ENCODE data around the gene SEMA4B. TPM values are rescaled to one million over a fixed set of nuclear protein-coding genes. Genes with fewer than 3 reads are reported as not detected.

SEMA4B gene
- total and polyA plus RNA-seq, 5 donors from 2014 or later: 5.1 to 20.2 (median 7.2) TPM

DNA sequence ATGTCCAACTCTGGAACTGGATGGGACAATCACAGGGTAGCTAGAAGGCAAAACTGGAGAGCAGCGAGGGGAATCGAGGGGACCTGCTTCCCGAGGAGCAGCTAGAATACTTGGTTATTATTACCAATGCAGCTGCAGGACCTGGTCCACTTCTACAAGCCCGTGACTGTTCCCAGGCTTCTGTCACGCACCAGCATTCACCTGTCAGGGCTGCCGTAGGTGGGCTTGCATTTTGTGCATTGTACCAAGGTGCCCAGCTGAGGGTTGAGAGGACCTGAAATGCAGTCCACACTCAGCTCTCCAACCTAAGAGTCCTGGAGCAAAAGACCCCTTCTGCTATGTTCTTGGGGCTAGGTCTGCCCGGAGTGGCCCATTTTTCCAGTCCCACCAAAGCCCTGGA, 2.3 kb downstream of the SEMA4B start:
- Histone ChIP-seq H3K4me1 (ENCODE audit: control insufficient read depth, insufficient read depth, low read length, poor library complexity, severe bottlenecking) (peaks cover 25% of the 10 kb centered on the region), H3K9me3 (ENCODE audit: control insufficient read depth in 2 of 2, low read length in 2 of 2) (no peaks in the 10 kb centered on the region), H3K4me3 (ENCODE audit: low read depth, low read length) (no peak overlapping the region), H3K27me3 (ENCODE audit: control insufficient read depth, insufficient read depth, low read length) (no peaks in the 10 kb centered on the region), H3K27ac (ENCODE audit: insufficient read depth, low read length, poor library complexity, severe bottlenecking) (no peak overlapping the region), H3K36me3 (ENCODE audit: control insufficient read depth, insufficient read depth, low read length) (no peaks in the 10 kb centered on the region)
- no peaks in the 10 kb centered on the region for H3K27me3 Mint-ChIP-seq
- H3K4me3 Mint-ChIP-seq: peak overlapping the region; percentile 7 to 99 (median 90)
- DNase-seq: no peak
- no peaks in the 10 kb centered on the region for H3K9me3 Mint-ChIP-seq
- peaks cover 5% of the 10 kb centered on the region for H3K36me3 Mint-ChIP-seq
- no peak overlapping the region for H3K27ac Mint-ChIP-seq
- ATAC-seq (ENCODE audit: low read depth in 2 of 2): no peak
- peaks cover 0 to 30% (median 14%) of the 10 kb centered on the region in 4 donors for H3K4me1 Mint-ChIP-seq

DNA sequence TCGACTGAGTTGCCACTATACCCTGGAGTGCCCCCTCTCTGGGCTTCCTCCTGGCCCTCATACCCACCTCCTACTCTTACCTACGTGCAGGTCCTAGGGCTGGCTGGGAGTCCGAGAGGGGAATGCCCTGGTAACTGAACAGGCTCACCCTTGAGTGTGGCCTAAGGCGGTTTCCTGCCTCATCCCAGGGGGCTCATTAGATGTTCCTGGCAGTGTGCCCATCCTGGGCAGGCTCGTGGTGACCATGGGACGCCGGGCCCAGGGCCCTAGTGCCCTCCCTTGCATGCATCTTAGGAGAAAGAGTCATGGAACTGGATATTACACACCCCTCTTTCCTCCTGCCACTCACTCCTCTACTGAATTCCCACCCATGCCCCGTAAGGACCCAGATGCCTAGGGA, 2.8 kb downstream of the SEMA4B start:
- H3K9me3 Mint-ChIP-seq: no peaks in the 10 kb centered on the region
- H3K4me1 Mint-ChIP-seq: peaks cover 0 to 32% (median 15%) of the 10 kb centered on the region in 4 donors
- Histone ChIP-seq H3K4me3 (ENCODE audit: low read depth, low read length) (no peak overlapping the region), H3K4me1 (ENCODE audit: control insufficient read depth, insufficient read depth, low read length, poor library complexity, severe bottlenecking) (peaks cover 25% of the 10 kb centered on the region), H3K9me3 (ENCODE audit: control insufficient read depth in 2 of 2, low read length in 2 of 2) (no peaks in the 10 kb centered on the region), H3K27me3 (ENCODE audit: control insufficient read depth, insufficient read depth, low read length) (no peaks in the 10 kb centered on the region), H3K36me3 (ENCODE audit: control insufficient read depth, insufficient read depth, low read length) (no peaks in the 10 kb centered on the region), H3K27ac (ENCODE audit: insufficient read depth, low read length, poor library complexity, severe bottlenecking) (no peak overlapping the region)
- ATAC-seq (ENCODE audit: low read depth in 2 of 2) (no peak), DNase-seq (no peak)
- H3K27me3 Mint-ChIP-seq: no peaks in the 10 kb centered on the region
- H3K36me3 Mint-ChIP-seq: peaks cover 5% of the 10 kb centered on the region
- H3K27ac Mint-ChIP-seq: no peak overlapping the region
- H3K4me3 Mint-ChIP-seq: peak overlapping the region in 2 of 4 donors; percentile 7 to 72

DNA sequence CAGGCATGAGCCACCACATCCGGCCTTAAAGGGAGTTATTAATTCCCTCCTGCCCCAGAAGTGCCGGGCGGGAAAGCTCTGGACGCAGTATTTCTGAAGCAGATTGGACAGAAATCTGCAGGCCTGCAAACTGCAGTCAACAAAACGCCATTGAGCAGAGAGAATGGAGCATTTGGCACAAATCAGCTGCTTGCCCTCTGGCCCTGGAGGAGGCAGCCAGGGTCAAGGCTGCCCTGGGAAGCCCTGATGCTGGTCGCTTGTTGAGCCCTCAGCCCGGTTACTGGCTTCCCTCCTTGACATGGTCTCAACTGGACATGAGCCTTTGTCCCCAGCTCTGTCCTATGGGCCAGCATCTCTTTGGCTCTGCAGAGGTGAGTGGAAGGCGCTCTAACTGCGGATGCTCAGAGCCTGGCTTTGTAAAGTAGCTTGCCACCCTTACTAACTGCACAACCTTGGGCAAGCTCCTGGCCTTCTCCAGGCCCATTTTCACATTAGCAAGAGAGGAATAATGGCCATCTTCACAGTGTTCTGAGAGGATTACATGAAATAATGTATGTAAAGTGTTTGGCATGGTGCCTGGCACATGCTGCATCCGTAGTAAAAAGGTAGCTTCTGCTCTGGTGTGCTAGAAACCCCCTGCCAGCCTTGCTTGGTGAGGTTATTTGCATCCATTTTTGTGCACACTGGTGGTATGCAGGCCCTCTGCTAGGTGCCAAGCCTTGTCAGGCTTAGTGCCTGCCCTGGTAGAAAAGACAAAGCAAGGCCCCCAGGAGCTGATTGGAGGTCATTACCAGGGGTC, 4.1 kb downstream of the SEMA4B start:
- ATAC-seq (ENCODE audit: low read depth in 2 of 2) (no peak), DNase-seq (no peak)
- H3K36me3 Mint-ChIP-seq: peaks cover 13% of the 10 kb centered on the region
- H3K9me3 Mint-ChIP-seq: no peaks in the 10 kb centered on the region
- Histone ChIP-seq H3K27ac (ENCODE audit: insufficient read depth, low read length, poor library complexity, severe bottlenecking) (no peak overlapping the region), H3K27me3 (ENCODE audit: control insufficient read depth, insufficient read depth, low read length) (no peaks in the 10 kb centered on the region), H3K4me1 (ENCODE audit: control insufficient read depth, insufficient read depth, low read length, poor library complexity, severe bottlenecking) (peaks cover 32% of the 10 kb centered on the region), H3K4me3 (ENCODE audit: low read depth, low read length) (no peak overlapping the region), H3K9me3 (ENCODE audit: control insufficient read depth in 2 of 2, low read length in 2 of 2) (no peaks in the 10 kb centered on the region), H3K36me3 (ENCODE audit: control insufficient read depth, insufficient read depth, low read length) (no peaks in the 10 kb centered on the region)
- H3K4me3 Mint-ChIP-seq: peak overlapping the region in 2 of 4 donors; percentile 76 to 87
- no peaks in the 10 kb centered on the region for H3K27me3 Mint-ChIP-seq
- peaks cover 7 to 38% (median 24%) of the 10 kb centered on the region in 4 donors for H3K4me1 Mint-ChIP-seq
- no peak overlapping the region for H3K27ac Mint-ChIP-seq

DNA sequence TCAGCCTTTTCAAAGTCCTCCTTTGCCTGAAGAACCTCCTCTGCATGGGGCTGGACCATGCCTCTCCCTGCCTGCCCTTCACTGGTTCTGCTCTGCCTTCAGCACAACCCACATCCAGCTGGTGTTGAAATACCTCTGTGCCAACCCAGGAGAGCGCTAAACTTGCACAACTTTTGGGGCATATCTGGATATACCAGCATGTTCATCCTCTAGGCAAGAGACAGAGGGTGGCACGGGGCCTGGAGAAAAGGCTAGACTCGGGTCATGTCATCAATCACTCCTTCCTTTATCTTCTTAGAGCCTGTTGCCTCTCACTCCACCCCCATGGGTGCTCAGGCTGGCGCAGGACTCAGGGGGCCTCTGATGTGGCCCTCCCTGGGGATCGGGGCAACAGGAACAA, 4.8 kb downstream of the SEMA4B start:
- H3K9me3 ChIP-seq (ENCODE audit: control insufficient read depth in 2 of 2, low read length in 2 of 2): no peaks in the 10 kb centered on the region
- H3K9me3 Mint-ChIP-seq: no peaks in the 10 kb centered on the region
- peaks cover 7 to 42% (median 23%) of the 10 kb centered on the region in 4 donors for H3K4me1 Mint-ChIP-seq
- no peaks in the 10 kb centered on the region for H3K27me3 ChIP-seq (ENCODE audit: control insufficient read depth, insufficient read depth, low read length)
- no peak for ATAC-seq (ENCODE audit: low read depth in 2 of 2)
- H3K4me3 Mint-ChIP-seq: peak overlapping the region in 2 of 4 donors; percentile 38 to 76
- no peaks in the 10 kb centered on the region for H3K36me3 ChIP-seq (ENCODE audit: control insufficient read depth, insufficient read depth, low read length)
- H3K36me3 Mint-ChIP-seq: peaks cover 19% of the 10 kb centered on the region
- no peak overlapping the region for H3K4me3 ChIP-seq (ENCODE audit: low read depth, low read length)
- no peak overlapping the region for H3K27ac Mint-ChIP-seq
- H3K4me1 ChIP-seq (ENCODE audit: control insufficient read depth, insufficient read depth, low read length, poor library complexity, severe bottlenecking): peaks cover 27% of the 10 kb centered on the region
- no peak for DNase-seq
- no peak overlapping the region for H3K27ac ChIP-seq (ENCODE audit: insufficient read depth, low read length, poor library complexity, severe bottlenecking)
- H3K27me3 Mint-ChIP-seq: no peaks in the 10 kb centered on the region

DNA sequence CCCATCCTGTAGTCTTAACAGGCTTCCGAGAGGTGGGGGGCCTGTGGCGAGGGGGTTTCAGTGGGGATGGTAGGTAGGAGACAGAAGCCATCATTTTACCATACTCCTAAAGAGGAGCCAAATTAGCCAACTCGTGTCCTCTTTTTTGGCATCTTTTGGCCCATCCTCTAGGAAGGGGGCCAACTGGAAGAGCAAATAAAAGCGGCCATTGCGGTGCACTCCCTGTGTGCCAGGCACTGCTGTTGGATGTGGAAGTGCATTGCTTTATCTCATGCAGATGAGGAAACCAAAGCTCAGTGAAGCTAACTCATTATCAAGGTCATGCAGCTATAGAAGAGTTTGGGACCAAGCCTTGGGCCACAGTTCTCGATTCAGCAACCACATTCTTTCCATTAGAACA, 6.1 kb downstream of the SEMA4B start:
- H3K9me3 ChIP-seq (ENCODE audit: control insufficient read depth in 2 of 2, low read length in 2 of 2): no peaks in the 10 kb centered on the region
- H3K4me3 Mint-ChIP-seq: no peak overlapping the region
- no peak overlapping the region for H3K4me3 ChIP-seq (ENCODE audit: low read depth, low read length)
- DNase-seq (no peak), ATAC-seq (ENCODE audit: low read depth in 2 of 2) (no peak)
- H3K36me3 ChIP-seq (ENCODE audit: control insufficient read depth, insufficient read depth, low read length): no peaks in the 10 kb centered on the region
- peaks cover 19% of the 10 kb centered on the region for H3K36me3 Mint-ChIP-seq
- no peak overlapping the region for H3K27ac Mint-ChIP-seq
- no peak overlapping the region for H3K27ac ChIP-seq (ENCODE audit: insufficient read depth, low read length, poor library complexity, severe bottlenecking)
- no peaks in the 10 kb centered on the region for H3K27me3 ChIP-seq (ENCODE audit: control insufficient read depth, insufficient read depth, low read length)
- no peaks in the 10 kb centered on the region for H3K9me3 Mint-ChIP-seq
- H3K4me1 Mint-ChIP-seq: peaks cover 7 to 44% (median 23%) of the 10 kb centered on the region in 4 donors
- no peaks in the 10 kb centered on the region for H3K27me3 Mint-ChIP-seq
- peaks cover 18% of the 10 kb centered on the region for H3K4me1 ChIP-seq (ENCODE audit: control insufficient read depth, insufficient read depth, low read length, poor library complexity, severe bottlenecking)

DNA sequence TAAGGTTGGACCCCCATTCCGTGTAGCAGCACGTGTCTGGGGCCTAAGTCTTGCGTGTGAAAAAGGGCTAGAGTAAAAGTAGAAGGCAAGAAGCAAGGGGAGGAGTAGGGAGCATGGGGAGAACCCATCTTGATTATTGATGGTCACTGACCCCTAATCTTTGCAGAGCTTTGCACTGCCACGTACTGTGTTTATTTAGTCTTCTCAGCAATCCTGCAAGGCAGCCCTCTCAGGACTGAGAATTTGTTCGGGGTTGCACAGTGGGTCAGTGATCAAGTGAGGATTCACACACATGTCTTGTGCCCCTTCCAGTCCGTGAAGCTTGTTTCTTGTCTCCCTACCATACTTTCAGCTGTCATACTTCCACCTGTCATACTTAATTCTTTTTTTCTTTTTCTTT, 7.2 kb downstream of the SEMA4B start:
- no peak for ATAC-seq (ENCODE audit: low read depth in 2 of 2)
- Histone ChIP-seq H3K27me3 (ENCODE audit: control insufficient read depth, insufficient read depth, low read length) (no peaks in the 10 kb centered on the region), H3K36me3 (ENCODE audit: control insufficient read depth, insufficient read depth, low read length) (no peaks in the 10 kb centered on the region), H3K9me3 (ENCODE audit: control insufficient read depth in 2 of 2, low read length in 2 of 2) (no peaks in the 10 kb centered on the region), H3K4me3 (ENCODE audit: low read depth, low read length) (no peak overlapping the region), H3K27ac (ENCODE audit: insufficient read depth, low read length, poor library complexity, severe bottlenecking) (no peak overlapping the region), H3K4me1 (ENCODE audit: control insufficient read depth, insufficient read depth, low read length, poor library complexity, severe bottlenecking) (peaks cover 7% of the 10 kb centered on the region)
- Mint-ChIP-seq H3K27ac (no peak overlapping the region), H3K36me3 (peaks cover 19% of the 10 kb centered on the region), H3K9me3 (no peaks in the 10 kb centered on the region), H3K27me3 (no peaks in the 10 kb centered on the region), H3K4me1 (peaks cover 7 to 34% (median 16%) of the 10 kb centered on the region in 4 donors), H3K4me3 (no peak overlapping the region)
- DNase-seq: no peak

DNA sequence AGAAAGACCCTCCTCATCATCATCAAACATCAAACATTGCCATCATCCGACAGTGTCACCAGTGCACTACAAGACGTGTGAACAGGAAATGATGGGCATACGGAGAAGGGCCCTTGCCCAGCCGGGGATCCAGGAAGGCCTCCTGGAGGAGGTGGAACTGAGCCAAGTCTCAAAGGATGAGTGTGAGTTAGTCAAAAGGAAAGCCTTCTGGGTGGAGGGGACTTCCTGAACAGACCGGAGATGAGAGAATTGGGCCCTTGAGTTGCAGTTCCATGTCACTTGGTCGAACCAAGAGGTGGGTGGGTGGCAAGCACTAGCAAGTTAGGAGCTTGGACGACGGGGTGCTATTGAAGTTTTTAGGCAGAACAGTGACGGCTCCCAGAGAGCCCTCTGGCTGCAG, 8.5 kb downstream of the SEMA4B start:
- peaks cover 7 to 33% (median 16%) of the 10 kb centered on the region in 4 donors for H3K4me1 Mint-ChIP-seq
- no peaks in the 10 kb centered on the region for H3K9me3 ChIP-seq (ENCODE audit: control insufficient read depth in 2 of 2, low read length in 2 of 2)
- peaks cover 7% of the 10 kb centered on the region for H3K4me1 ChIP-seq (ENCODE audit: control insufficient read depth, insufficient read depth, low read length, poor library complexity, severe bottlenecking)
- DNase-seq (peak in 1 of 3 donors; percentile 52), ATAC-seq (ENCODE audit: low read depth in 2 of 2) (no peak)
- no peaks in the 10 kb centered on the region for H3K27me3 Mint-ChIP-seq
- H3K27ac ChIP-seq (ENCODE audit: insufficient read depth, low read length, poor library complexity, severe bottlenecking): no peak overlapping the region
- no peaks in the 10 kb centered on the region for H3K36me3 ChIP-seq (ENCODE audit: control insufficient read depth, insufficient read depth, low read length)
- no peak overlapping the region for H3K4me3 ChIP-seq (ENCODE audit: low read depth, low read length)
- H3K4me3 Mint-ChIP-seq: peak overlapping the region in 1 of 4 donors; percentile 33
- no peaks in the 10 kb centered on the region for H3K9me3 Mint-ChIP-seq
- H3K27ac Mint-ChIP-seq: peak overlapping the region; percentile 38 to 84 (median 59)
- H3K36me3 Mint-ChIP-seq: peaks cover 19% of the 10 kb centered on the region
- no peaks in the 10 kb centered on the region for H3K27me3 ChIP-seq (ENCODE audit: control insufficient read depth, insufficient read depth, low read length)

DNA sequence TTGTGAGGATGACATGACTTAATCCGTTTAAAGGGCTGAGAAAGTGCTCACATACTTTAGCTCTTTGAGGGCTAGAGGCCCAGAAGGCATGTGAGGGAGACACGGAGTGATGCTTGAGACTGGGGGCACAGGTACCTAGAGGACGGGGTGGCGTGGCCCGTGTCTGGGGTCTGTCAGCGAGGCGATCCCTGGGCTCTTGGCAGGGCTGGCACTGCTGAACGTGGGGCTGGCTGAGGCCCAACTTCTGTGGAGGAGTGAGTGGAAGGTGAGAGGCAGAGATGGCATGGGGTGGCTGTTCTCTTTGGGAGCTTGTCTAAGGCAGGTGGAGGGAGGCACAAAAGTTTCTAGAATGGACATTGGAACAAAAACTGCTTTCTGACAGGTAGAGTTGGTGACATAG, 9.5 kb downstream of the SEMA4B start:
- no peaks in the 10 kb centered on the region for H3K9me3 ChIP-seq (ENCODE audit: control insufficient read depth in 2 of 2, low read length in 2 of 2)
- no peaks in the 10 kb centered on the region for H3K27me3 Mint-ChIP-seq
- H3K27ac Mint-ChIP-seq: peak overlapping the region in 2 of 3 donors; percentile 75 to 84
- peaks cover 7% of the 10 kb centered on the region for H3K4me1 ChIP-seq (ENCODE audit: control insufficient read depth, insufficient read depth, low read length, poor library complexity, severe bottlenecking)
- peaks cover 7 to 34% (median 17%) of the 10 kb centered on the region in 4 donors for H3K4me1 Mint-ChIP-seq
- peaks cover 19% of the 10 kb centered on the region for H3K36me3 Mint-ChIP-seq
- DNase-seq (no peak), ATAC-seq (ENCODE audit: low read depth in 2 of 2) (no peak)
- no peak overlapping the region for H3K4me3 ChIP-seq (ENCODE audit: low read depth, low read length)
- H3K36me3 ChIP-seq (ENCODE audit: control insufficient read depth, insufficient read depth, low read length): no peaks in the 10 kb centered on the region
- no peaks in the 10 kb centered on the region for H3K27me3 ChIP-seq (ENCODE audit: control insufficient read depth, insufficient read depth, low read length)
- H3K4me3 Mint-ChIP-seq: peak overlapping the region in 1 of 4 donors; percentile 39
- H3K9me3 Mint-ChIP-seq: no peaks in the 10 kb centered on the region
- no peak overlapping the region for H3K27ac ChIP-seq (ENCODE audit: insufficient read depth, low read length, poor library complexity, severe bottlenecking)

All from CD4-positive, CD25-positive, alpha-beta regulatory T cell (primary cell).